B cell (primary cell): Measurements from ENCODE around the gene MPHOSPH8.
"Not testable (repeated sequence)": the region's sequence is repeated elsewhere in the genome, so short reads cannot be mapped to it uniquely, and the experiment has no call there.

Source experiments
- CTCF ChIP-seq: fragments of 200-600 bp; IDR thresholded peaks from one replicate; pipeline ENCODE4 v1.8.0; 2022; ENCODE audit warnings: antibody characterized with exemption, mild to moderate bottlenecking
- EZH2 ChIP-seq: IDR thresholded peaks from 2 replicates; pipeline ENCODE4 v1.6.1; 2012; ENCODE audit warnings: borderline replicate concordance, low read depth, mild to moderate bottlenecking, moderate library complexity, low read length; ENCODE audit not compliant: insufficient read depth, poor library complexity, severe bottlenecking

- TF ChIP-seq CTCF, EZH2: not testable (repeated sequence)
These were observed 75.6 kb downstream of the MPHOSPH8 start for GRCh38 chr13:19709039-19709438.
